HL-60 (cell line): ENCODE results near the gene PDE6B.

Experiments
- GABPA ChIP-seq: IDR thresholded peaks from 2 replicates; pipeline ENCODE4 v1.6.1; 2012; ENCODE audit warnings: low read depth
- POLR2AphosphoS5 ChIP-seq: IDR thresholded peaks from 2 replicates; pipeline ENCODE4 v1.6.1; 2012; ENCODE audit warnings: low read depth
- TF ChIP-seq, protein P1 (sequence below): IDR thresholded peaks from one replicate; pipeline ENCODE4 v1.5.1; 2011; ENCODE audit warnings: low read length, control low read depth, inconsistent platforms; ENCODE audit not compliant: insufficient read depth

DNA sequence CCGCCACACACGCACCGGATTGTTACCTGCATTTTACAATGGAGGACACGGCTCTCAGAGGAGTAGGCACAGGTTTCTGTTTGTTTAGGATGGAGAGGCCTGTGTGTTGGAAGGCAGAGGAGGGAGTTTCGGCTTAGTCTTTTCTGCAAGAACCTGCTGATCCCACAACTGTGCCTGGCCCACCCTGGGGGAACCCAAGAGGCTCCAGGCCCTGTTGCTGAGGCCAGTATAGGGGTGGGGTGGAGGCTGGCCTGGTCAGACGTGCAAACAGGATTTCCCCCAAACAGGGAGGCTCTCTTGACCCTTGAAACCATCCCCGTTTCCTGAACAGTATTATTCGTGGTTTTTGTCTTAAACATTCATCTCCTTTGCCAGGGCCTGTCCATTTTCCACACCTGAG lies 64.3 kb downstream of the PDE6B start:
- TF ChIP-seq, protein P1, sequence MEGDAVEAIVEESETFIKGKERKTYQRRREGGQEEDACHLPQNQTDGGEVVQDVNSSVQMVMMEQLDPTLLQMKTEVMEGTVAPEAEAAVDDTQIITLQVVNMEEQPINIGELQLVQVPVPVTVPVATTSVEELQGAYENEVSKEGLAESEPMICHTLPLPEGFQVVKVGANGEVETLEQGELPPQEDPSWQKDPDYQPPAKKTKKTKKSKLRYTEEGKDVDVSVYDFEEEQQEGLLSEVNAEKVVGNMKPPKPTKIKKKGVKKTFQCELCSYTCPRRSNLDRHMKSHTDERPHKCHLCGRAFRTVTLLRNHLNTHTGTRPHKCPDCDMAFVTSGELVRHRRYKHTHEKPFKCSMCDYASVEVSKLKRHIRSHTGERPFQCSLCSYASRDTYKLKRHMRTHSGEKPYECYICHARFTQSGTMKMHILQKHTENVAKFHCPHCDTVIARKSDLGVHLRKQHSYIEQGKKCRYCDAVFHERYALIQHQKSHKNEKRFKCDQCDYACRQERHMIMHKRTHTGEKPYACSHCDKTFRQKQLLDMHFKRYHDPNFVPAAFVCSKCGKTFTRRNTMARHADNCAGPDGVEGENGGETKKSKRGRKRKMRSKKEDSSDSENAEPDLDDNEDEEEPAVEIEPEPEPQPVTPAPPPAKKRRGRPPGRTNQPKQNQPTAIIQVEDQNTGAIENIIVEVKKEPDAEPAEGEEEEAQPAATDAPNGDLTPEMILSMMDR = no peak
- TF ChIP-seq POLR2AphosphoS5 (no peak), GABPA (no peak)
